Measurements from ENCODE around the gene USP35. TPM values are rescaled to one million over a fixed set of nuclear protein-coding genes. Genes with fewer than 3 reads are reported as not detected.

The USP35 gene
- total RNA-seq, 1 donor from 2014 or later, result 10.8 TPM

Other genes with a start within 250 kb of the USP35 start
- 50.8 TPM for gene INTS4, start 194.3 kb upstream of the USP35 start, total RNA-seq
- gene KCTD14, start 165.6 kb upstream of the USP35 start, total RNA-seq, result 0.78 TPM
- gene THRSP, start 125.1 kb upstream of the USP35 start, total RNA-seq, result not detected
- gene NDUFC2, start 109.1 kb upstream of the USP35 start, total RNA-seq, result 68.0 TPM
- 55.2 TPM for gene ALG8, start 49.3 kb upstream of the USP35 start, total RNA-seq
- gene KCTD21, start 293 bp upstream of the USP35 start, total RNA-seq, result 6.4 TPM
- 23.1 TPM for gene GAB2, start 228.9 kb downstream of the USP35 start, total RNA-seq